Spinal cord (tissue), 10 donors: ENCODE measurements around the gene THSD7A. TPM values are rescaled to one million over a fixed set of nuclear protein-coding genes. Genes with fewer than 3 reads are reported as not detected.

Experiments used
- DNase-seq, 6 donors: peaks; one replicate each; pipeline versions ENCODE4 v3.0.0 to v3.0.0-alpha.2; 2013 to 2015; ENCODE audit warnings: low spot score in 6 of 6, low read depth in 4 of 6
- H3K27ac ChIP-seq: one replicate; pipeline ENCODE4 v1.5.1; 2013; ENCODE audit warnings: low read depth, low read length, control low read depth
- H3K27me3 ChIP-seq: one replicate; pipeline ENCODE4 v1.6.1; 2013; ENCODE audit warnings: low read length; ENCODE audit not compliant: control insufficient read depth, insufficient read depth
- H3K36me3 ChIP-seq: one replicate; pipeline ENCODE4 v1.6.1; 2013; ENCODE audit warnings: low read length; ENCODE audit not compliant: control insufficient read depth, insufficient read depth
- H3K4me1 ChIP-seq: one replicate; pipeline ENCODE4 v1.6.1; 2013; ENCODE audit warnings: low read length; ENCODE audit not compliant: control insufficient read depth, insufficient read depth
- H3K4me3 ChIP-seq: one replicate; pipeline ENCODE4 v1.5.1; 2013; ENCODE audit warnings: low read depth, low read length, control low read depth
- H3K9me3 ChIP-seq: one replicate; pipeline ENCODE4 v1.6.1; 2013; ENCODE audit warnings: low read length; ENCODE audit not compliant: control insufficient read depth, insufficient read depth
- WGBS: methylation state at CpG from one replicate; pipeline ENCODE4 v1.1.5; 2013; ENCODE audit warnings: missing lambda C conversion rate; ENCODE audit not compliant: insufficient coverage; 5-methylcytosine and 5-hydroxymethylcytosine counted together
- polyA plus RNA-seq, 2 donors: library from polyadenylated mRNA; unstranded; fragments of 120-200 nt; gene quantifications; one replicate each; pipeline ENCODE4 v1.2.1, GENCODE V29; 2013; ENCODE audit not compliant: insufficient read length in 2 of 2
- total RNA-seq, 2 donors: library from RNA; depleted of rRNA in 1 of 2; stranded (reverse); fragments of 120-200 nt in 1 of 2; fragments of >200 nt in 1 of 2; gene quantifications; one replicate each; pipeline versions ENCODE4 v1.2.3 to v1.2.4, GENCODE V29; 2013 to 2014
- donor health status: healthy.

Gene THSD7A
- total and polyA plus RNA-seq, 4 donors, result 15.7 to 50.5 (median 20.4) TPM

- 35% methylated on average over 2 of the region's 2 CpGs for WGBS
- Histone ChIP-seq H3K36me3 (no peaks in the 10 kb centered on the region), H3K4me1 (no peaks in the 10 kb centered on the region), H3K27ac (no peak overlapping the region), H3K4me3 (no peak overlapping the region), H3K9me3 (no peaks in the 10 kb centered on the region), H3K27me3 (no peaks in the 10 kb centered on the region)
- no peak for DNase-seq
These were observed 274.4 kb downstream of the THSD7A start for GRCh38 chr7:11557627-11558026.

GRCh38 chr7:11552676-11553296, 279.2 kb downstream of the THSD7A start:
- no peaks in the 10 kb centered on the region for H3K9me3 ChIP-seq
- H3K4me1 ChIP-seq, result no peaks in the 10 kb centered on the region
- no CpG with 5 or more reads among the region's 6 CpGs for WGBS
- H3K4me3 ChIP-seq, result no peak overlapping the region
- DNase-seq, result no peak
- no peaks in the 10 kb centered on the region for H3K27me3 ChIP-seq
- no peak overlapping the region for H3K27ac ChIP-seq
- H3K36me3 ChIP-seq, result no peaks in the 10 kb centered on the region

- Histone ChIP-seq H3K4me1 (no peaks in the 10 kb centered on the region), H3K27ac (no peak overlapping the region), H3K27me3 (no peaks in the 10 kb centered on the region), H3K9me3 (peaks cover 3% of the 10 kb centered on the region), H3K36me3 (no peaks in the 10 kb centered on the region), H3K4me3 (no peak overlapping the region)
- no peak for DNase-seq
These were observed 280.5 kb downstream of the THSD7A start for GRCh38 chr7:11551470-11551869.

GRCh38 chr7:11548532-11548931, 283.5 kb downstream of the THSD7A start:
- H3K9me3 ChIP-seq, result peaks cover 3% of the 10 kb centered on the region
- no peaks in the 10 kb centered on the region for H3K36me3 ChIP-seq
- no peak overlapping the region for H3K27ac ChIP-seq
- H3K4me1 ChIP-seq, result no peaks in the 10 kb centered on the region
- no CpG with 5 or more reads among the region's 1 CpG for WGBS
- no peak for DNase-seq
- no peak overlapping the region for H3K4me3 ChIP-seq
- H3K27me3 ChIP-seq, result no peaks in the 10 kb centered on the region

- whole genome bisulfite sequencing, result 100% methylated on average over 4 of the region's 8 CpGs
These were observed 290.7 kb downstream of the THSD7A start for GRCh38 chr7:11541330-11541729.

GRCh38 chr7:11540271-11540761, 291.7 kb downstream of the THSD7A start:
- H3K27ac ChIP-seq, result no peak overlapping the region
- H3K9me3 ChIP-seq, result peaks cover 2% of the 10 kb centered on the region
- 33% methylated on average over 2 of the region's 3 CpGs for WGBS
- no peaks in the 10 kb centered on the region for H3K27me3 ChIP-seq
- H3K4me3 ChIP-seq, result no peak overlapping the region
- H3K4me1 ChIP-seq, result no peaks in the 10 kb centered on the region
- peak in 4 of 6 donors; percentile 13 to 88 (median 30) for DNase-seq
- H3K36me3 ChIP-seq, result no peaks in the 10 kb centered on the region

More at GRCh38 chr7:11541330-11541729, 290.7 kb downstream of the THSD7A start:
- Histone ChIP-seq H3K27ac (no peak overlapping the region), H3K9me3 (peaks cover 2% of the 10 kb centered on the region), H3K4me1 (no peaks in the 10 kb centered on the region), H3K4me3 (no peak overlapping the region), H3K27me3 (no peaks in the 10 kb centered on the region), H3K36me3 (no peaks in the 10 kb centered on the region)
- no peak for DNase-seq

GRCh38 chr7:11539853-11540252, 292.1 kb downstream of the THSD7A start:
- Histone ChIP-seq H3K36me3 (no peaks in the 10 kb centered on the region), H3K27ac (no peak overlapping the region), H3K9me3 (peaks cover 2% of the 10 kb centered on the region), H3K27me3 (no peaks in the 10 kb centered on the region), H3K4me1 (no peaks in the 10 kb centered on the region), H3K4me3 (no peak overlapping the region)
- WGBS, result no CpG with 5 or more reads among the region's 3 CpGs
- no peak for DNase-seq

GRCh38 chr7:11538751-11539299, 293.2 kb downstream of the THSD7A start:
- Histone ChIP-seq H3K9me3 (peaks cover 2% of the 10 kb centered on the region), H3K36me3 (no peaks in the 10 kb centered on the region), H3K27me3 (no peaks in the 10 kb centered on the region), H3K4me1 (no peaks in the 10 kb centered on the region), H3K4me3 (no peak overlapping the region), H3K27ac (no peak overlapping the region)
- WGBS, result no CpG with 5 or more reads among the region's 1 CpG
- peak in 1 of 6 donors; percentile 61 for DNase-seq

- no peak for DNase-seq
- H3K4me1 ChIP-seq, result no peaks in the 10 kb centered on the region
- H3K9me3 ChIP-seq, result no peaks in the 10 kb centered on the region
- no peaks in the 10 kb centered on the region for H3K36me3 ChIP-seq
- H3K27ac ChIP-seq, result no peak overlapping the region
- H3K27me3 ChIP-seq, result no peaks in the 10 kb centered on the region
- no peak overlapping the region for H3K4me3 ChIP-seq
- no CpG with 5 or more reads among the region's 3 CpGs for WGBS
These were observed 298.7 kb downstream of the THSD7A start for GRCh38 chr7:11533229-11533820.

GRCh38 chr7:11529382-11529781, 302.6 kb downstream of the THSD7A start:
- Histone ChIP-seq H3K27me3 (no peaks in the 10 kb centered on the region), H3K4me1 (no peaks in the 10 kb centered on the region), H3K27ac (no peak overlapping the region), H3K4me3 (no peak overlapping the region), H3K36me3 (no peaks in the 10 kb centered on the region), H3K9me3 (no peaks in the 10 kb centered on the region)
- 75% methylated on average over 2 of the region's 3 CpGs for WGBS
- DNase-seq, result no peak
